ENCODE results near the gene COP1.
"Not testable (repeated sequence)": the region's sequence is repeated elsewhere in the genome, so short reads cannot be mapped to it uniquely, and the experiment has no call there.

COP1 gene

GRCh38 chr1:176144526-176144925 is 62.6 kb downstream of the COP1 start:
- Histone ChIP-seq H3K4me3 (no peak overlapping the region), H3K27ac (no peak overlapping the region)

GRCh38 chr1:176142973-176143372 is 64.1 kb downstream of the COP1 start:
- Histone ChIP-seq H3K27ac (no peak overlapping the region), H3K4me3 (no peak overlapping the region)

- no peak overlapping the region for H3K4me3 ChIP-seq
- H3K27ac ChIP-seq: no peak overlapping the region
These were observed 65.6 kb downstream of the COP1 start for GRCh38 chr1:176141449-176141848.

GRCh38 chr1:176136891-176137290 is 70.2 kb downstream of the COP1 start:
- Histone ChIP-seq H3K4me3 (no peak overlapping the region), H3K27ac (no peak overlapping the region)

- Histone ChIP-seq H3K27ac (no peak overlapping the region), H3K4me3 (no peak overlapping the region)
These were observed 72.4 kb downstream of the COP1 start for GRCh38 chr1:176134666-176135065.

GRCh38 chr1:176122282-176122681 is 84.8 kb downstream of the COP1 start:
- H3K27ac ChIP-seq: no peak overlapping the region
- H3K4me3 ChIP-seq: no peak overlapping the region

- Histone ChIP-seq H3K4me3 (no peak overlapping the region), H3K27ac (no peak overlapping the region)
These were observed 87.5 kb downstream of the COP1 start for GRCh38 chr1:176119549-176119948.

- H3K4me3 ChIP-seq: no peak overlapping the region
- H3K27ac ChIP-seq: no peak overlapping the region
These were observed 88.1 kb downstream of the COP1 start for GRCh38 chr1:176118985-176119384.

GRCh38 chr1:176111835-176112234 is 95.3 kb downstream of the COP1 start:
- Histone ChIP-seq H3K27ac (no peak overlapping the region), H3K4me3 (no peak overlapping the region)

- Histone ChIP-seq H3K4me3 (no peak overlapping the region), H3K27ac (no peak overlapping the region)
These were observed 96.9 kb downstream of the COP1 start for GRCh38 chr1:176110203-176110602.

GRCh38 chr1:176102768-176103350 is 104.2 kb downstream of the COP1 start:
- no peak overlapping the region for H3K27ac ChIP-seq

GRCh38 chr1:176101951-176102642 is 105.0 kb downstream of the COP1 start:
- Histone ChIP-seq H3K4me3 (no peak overlapping the region), H3K27ac (no peak overlapping the region)

More at GRCh38 chr1:176102768-176103350, 104.2 kb downstream of the COP1 start:
- no peak overlapping the region for H3K4me3 ChIP-seq

GRCh38 chr1:176098560-176098959 is 108.5 kb downstream of the COP1 start:
- Histone ChIP-seq H3K27ac (no peak overlapping the region), H3K4me3 (no peak overlapping the region)

GRCh38 chr1:176096015-176096414 is 111.1 kb downstream of the COP1 start:
- no peak overlapping the region for H3K27ac ChIP-seq
- H3K4me3 ChIP-seq: no peak overlapping the region

- H3K4me3 ChIP-seq: no peak overlapping the region
- no peak overlapping the region for H3K27ac ChIP-seq
These were observed 116.3 kb downstream of the COP1 start for GRCh38 chr1:176090766-176091165.

GRCh38 chr1:176087746-176088145 is 119.3 kb downstream of the COP1 start:
- not testable (repeated sequence) for H3K4me3 ChIP-seq, H3K27ac ChIP-seq

- Histone ChIP-seq H3K27ac (no peak overlapping the region), H3K4me3 (no peak overlapping the region)
These were observed 133.4 kb downstream of the COP1 start for GRCh38 chr1:176073524-176074157.

- Histone ChIP-seq H3K4me3 (no peak overlapping the region), H3K27ac (no peak overlapping the region)
These were observed 138.2 kb downstream of the COP1 start for GRCh38 chr1:176068901-176069300.

GRCh38 chr1:176068256-176068655 is 138.8 kb downstream of the COP1 start:
- H3K4me3 ChIP-seq: no peak overlapping the region
- no peak overlapping the region for H3K27ac ChIP-seq

GRCh38 chr1:176066709-176067108 is 140.4 kb downstream of the COP1 start:
- Histone ChIP-seq H3K4me3 (no peak overlapping the region), H3K27ac (no peak overlapping the region)

GRCh38 chr1:176058686-176059085 is 148.4 kb downstream of the COP1 start:
- Histone ChIP-seq H3K27ac (no peak overlapping the region), H3K4me3 (no peak overlapping the region)

All from skin epidermis (tissue), 12 donors.